Measurements from ENCODE around the gene SMAD3. TPM values are rescaled to one million over a fixed set of nuclear protein-coding genes. Genes with fewer than 3 reads are reported as not detected.

SMAD3 gene
- total RNA-seq, 2 experiments from 2014 or later, result 28.7 to 31.0 TPM

DNA sequence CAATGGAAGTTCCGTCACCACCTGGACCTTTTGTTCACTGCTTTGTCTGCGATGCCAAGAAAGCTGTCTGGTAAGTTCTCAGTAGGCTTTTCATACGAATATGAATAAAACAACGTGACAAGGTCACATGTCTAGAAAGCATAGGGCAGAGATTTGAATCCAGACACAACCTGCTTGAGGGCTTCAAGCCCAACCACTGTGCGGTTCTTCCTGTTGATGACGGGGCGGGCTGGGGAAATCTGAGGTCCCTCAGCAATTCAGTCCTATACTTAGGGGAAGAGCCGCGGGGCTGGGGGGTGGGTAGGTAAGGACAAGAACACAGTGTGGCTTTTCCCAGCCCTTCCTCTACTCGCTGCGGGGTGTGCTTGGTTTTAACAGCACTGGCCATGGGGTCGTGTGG is 32.4 kb upstream of the SMAD3 start:
- ChIA-PET POLR2A (no interaction called here), CTCF (interaction anchor here (0.8 kb wide), 1 partner anchor 69 kb away, joined by 7 read pairs; no protein-coding TSS in a partner anchor)

GRCh38 chr15:67033571-67034044 is 31.8 kb upstream of the SMAD3 start:
- POLR2A ChIA-PET, result interaction anchor here (0.6 kb wide), 1 partner anchor 1568 kb away, joined by 5 read pairs; no protein-coding TSS in a partner anchor
- CTCF ChIA-PET, result no interaction called here

- ChIA-PET POLR2A (no interaction called here), CTCF (no interaction called here)
Observed at GRCh38 chr15:67035886-67036285, 29.5 kb upstream of the SMAD3 start.

DNA sequence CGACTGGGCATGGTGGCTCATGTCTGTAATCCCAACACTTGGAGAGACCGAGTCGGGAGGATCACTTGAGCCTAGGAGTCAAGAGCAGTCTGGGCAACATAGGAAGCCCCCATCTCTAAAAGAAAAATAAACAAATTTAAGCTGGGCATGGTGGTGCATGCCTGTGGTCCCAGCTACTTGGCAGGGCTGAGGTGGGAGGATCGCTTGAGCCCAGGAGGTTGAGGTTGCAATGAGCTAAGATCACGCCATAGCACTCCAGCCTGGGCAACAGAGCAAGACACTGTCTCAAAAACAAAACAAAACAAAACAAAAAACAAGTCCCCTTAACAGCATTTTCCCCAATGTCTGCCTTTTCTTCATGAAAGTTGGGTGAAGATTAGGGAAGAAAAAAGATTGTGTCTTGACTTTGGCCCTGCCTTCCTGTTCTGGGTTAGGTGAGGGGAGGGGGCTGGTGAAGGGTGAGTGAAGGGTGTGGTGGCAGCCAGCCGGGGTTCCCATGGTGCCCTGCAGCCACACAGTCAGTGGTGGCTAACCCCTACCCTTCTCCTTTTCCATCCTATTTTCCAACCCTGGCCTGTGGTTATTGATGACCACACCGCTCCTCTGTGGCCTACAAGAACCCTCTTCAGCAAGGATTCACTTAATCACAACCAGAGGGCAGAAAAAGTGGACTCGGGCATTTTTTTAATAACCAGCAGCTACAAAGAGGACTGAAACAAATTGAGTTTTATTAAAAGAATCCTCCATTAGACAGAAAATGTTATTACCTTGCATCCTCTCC is 28.4 kb upstream of the SMAD3 start:
- ChIA-PET CTCF (no interaction called here), POLR2A (no interaction called here)

DNA sequence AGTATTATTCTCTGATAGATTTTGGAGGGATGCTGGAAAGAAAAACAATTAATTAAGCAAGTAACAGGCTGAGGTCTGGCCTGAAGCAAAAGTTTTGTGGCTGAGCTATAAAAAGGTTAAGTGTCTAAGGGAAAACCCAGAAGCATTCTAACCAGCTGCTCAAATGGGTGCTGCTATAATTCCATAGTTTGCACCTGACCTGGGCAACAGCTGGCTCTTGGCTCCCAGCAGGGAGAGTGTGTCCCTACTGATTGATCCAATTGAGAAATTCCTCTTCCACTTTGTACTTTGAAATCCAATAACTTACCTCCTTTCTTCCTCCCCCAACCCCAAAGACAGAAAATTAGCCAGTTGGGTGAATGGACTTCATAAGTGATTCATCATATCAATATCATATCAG is 27.7 kb upstream of the SMAD3 start:
- ChIA-PET POLR2A (no interaction called here), CTCF (no interaction called here)

DNA sequence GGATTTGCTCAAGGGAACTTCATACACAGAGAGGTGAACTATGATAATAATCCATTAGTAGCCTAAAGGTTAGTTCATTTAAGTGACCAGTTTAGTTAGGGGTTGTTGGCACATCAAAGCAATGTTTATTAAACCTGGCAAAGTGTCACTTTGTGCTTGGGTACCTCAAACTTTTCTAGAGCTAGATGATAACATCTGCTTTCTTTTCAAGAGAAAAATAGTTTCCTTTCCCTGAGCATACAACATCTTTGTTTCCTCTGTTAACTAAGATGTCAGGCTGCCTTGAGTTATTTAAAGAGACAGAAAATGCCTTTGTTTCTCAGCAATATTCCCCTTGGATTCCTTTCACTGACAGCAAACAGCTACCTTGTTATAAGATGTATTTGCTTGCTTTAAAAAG is 26.7 kb upstream of the SMAD3 start:
- CTCF ChIA-PET, result no interaction called here

GRCh38 chr15:67039384-67040075 is 25.9 kb upstream of the SMAD3 start:
- CTCF ChIA-PET, result no interaction called here
- POLR2A ChIA-PET, result no interaction called here

More for the DNA sequence above, 26.7 kb upstream of the SMAD3 start:
- POLR2A ChIA-PET, result no interaction called here

GRCh38 chr15:67040277-67040676 is 25.1 kb upstream of the SMAD3 start:
- POLR2A ChIA-PET, result no interaction called here
- CTCF ChIA-PET, result no interaction called here

- CTCF ChIA-PET, result no interaction called here
- POLR2A ChIA-PET, result no interaction called here
Observed at GRCh38 chr15:67042551-67043142, 22.8 kb upstream of the SMAD3 start.

- CTCF ChIA-PET, result no interaction called here
- POLR2A ChIA-PET, result no interaction called here
Observed at GRCh38 chr15:67043939-67044771, 21.2 kb upstream of the SMAD3 start.

GRCh38 chr15:67047149-67047661 is 18.2 kb upstream of the SMAD3 start:
- CTCF ChIA-PET, result no interaction called here
- POLR2A ChIA-PET, result interaction anchor here (0.6 kb wide), 1 partner anchor 369 kb away, joined by 3 read pairs; no protein-coding TSS in a partner anchor

- POLR2A ChIA-PET, result no interaction called here
- CTCF ChIA-PET, result no interaction called here
Observed at GRCh38 chr15:67048281-67049279, 16.8 kb upstream of the SMAD3 start.

GRCh38 chr15:67049351-67050044 is 15.9 kb upstream of the SMAD3 start:
- POLR2A ChIA-PET, result no interaction called here
- CTCF ChIA-PET, result no interaction called here

DNA sequence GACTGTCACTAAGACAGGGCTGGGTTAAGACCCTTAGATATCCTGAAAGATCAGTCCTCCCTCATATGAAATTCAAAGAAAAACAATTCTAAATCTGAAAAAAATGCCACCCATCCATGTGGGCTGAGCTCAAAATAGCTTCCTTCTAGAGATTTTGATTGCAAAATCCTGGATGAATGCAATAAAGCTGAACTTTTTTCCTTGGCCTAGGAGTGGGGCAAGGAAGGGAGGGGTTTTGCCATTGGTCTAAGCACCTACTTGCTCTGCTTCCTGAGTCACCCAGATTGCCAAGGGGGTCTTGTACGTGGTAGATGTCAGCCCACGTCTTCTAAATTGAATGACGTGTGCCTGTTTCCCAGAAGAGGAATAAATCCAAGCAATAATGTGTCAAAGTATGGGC is 15.3 kb upstream of the SMAD3 start:
- ChIA-PET CTCF (no interaction called here), POLR2A (no interaction called here)

DNA sequence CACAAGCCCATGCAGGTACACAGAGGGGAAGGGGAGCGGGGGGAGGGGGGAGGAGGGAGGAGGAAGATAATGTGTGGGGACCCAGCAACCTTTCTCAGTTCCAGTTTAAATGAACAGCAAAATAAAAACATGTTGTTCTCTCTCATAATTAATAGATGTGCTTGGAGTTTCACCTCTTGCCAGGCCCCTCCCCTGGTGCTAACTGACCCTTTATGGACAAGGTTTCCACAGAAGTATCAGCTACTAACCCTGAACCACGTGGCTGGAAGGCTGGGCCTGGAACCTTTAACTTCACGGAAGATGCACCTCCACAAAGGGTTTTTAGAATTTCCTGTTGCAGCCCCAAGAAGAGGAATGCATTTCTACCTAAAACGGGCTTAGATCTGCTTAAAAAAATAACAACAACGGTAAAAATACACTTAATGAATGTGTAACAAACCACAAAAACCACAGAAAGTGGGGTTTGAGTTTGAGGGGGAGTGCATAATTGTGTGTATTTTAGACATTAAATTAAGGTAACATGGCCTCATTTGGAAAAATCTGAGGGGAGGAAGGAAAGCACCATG is 14.8 kb upstream of the SMAD3 start:
- POLR2A ChIA-PET, result no interaction called here
- CTCF ChIA-PET, result no interaction called here

DNA sequence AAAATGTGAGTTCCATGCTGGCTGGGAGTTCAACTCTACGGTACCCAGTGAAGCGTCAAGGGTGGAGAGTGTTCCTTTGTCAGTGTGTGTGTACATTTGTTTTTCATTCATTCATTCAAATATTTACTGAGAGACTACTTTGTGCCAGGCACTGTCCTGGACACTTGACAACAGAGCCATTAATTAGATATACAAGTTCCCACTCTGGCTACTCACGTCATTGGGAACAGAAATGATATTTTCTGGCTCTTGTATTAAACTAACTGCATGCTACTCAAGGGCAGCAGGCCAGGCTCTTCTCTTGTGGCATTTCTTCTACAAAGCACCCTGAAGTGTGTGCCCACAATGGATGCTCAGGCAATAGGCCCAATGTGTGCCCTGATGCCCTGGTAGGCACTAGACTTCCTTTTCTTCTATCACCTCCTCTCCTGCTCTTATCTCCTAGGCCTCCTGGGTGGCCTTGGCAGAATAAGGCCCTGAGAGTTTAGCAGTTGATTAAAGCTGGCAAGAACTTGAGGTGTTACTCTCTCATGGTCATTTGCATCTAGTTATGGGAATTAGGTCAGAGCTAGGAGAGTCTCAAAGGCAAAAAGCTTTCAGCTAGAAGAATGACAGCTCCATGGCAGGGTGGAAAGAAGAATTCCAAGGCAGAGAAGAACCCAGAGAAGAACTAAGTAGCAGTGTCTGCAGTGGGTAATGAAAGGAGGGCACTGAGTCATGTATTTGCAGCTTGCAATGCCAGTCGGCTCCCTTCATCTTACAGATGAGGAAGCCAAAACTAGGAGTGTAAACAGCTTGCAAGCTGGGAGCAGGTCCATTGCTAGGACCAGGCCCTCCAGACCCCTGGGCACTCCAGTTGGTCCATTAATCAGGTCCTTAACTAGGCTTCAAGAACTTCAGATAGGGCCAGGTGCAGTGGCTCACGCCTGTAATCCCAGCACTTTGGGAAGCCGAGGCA is 14.0 kb upstream of the SMAD3 start:
- ChIA-PET CTCF (interaction anchor here (0.6 kb wide), 1 partner anchor 118 kb away, joined by 3 read pairs; no protein-coding TSS in a partner anchor), POLR2A (no interaction called here)

- ChIA-PET POLR2A (no interaction called here), CTCF (no interaction called here)
Observed at GRCh38 chr15:67054676-67055075, 10.7 kb upstream of the SMAD3 start.

All from activated CD8-positive, alpha-beta memory T cell treated with anti-CD3 and anti-CD28 coated beads for 36 hours (primary cell).